GM21515 (cell line): Measurements from ENCODE around the gene C20orf96.
A peak's percentile ranks its signal among the peaks of the same experiment; 100 is the strongest.
"Not testable (repeated sequence)": the region's sequence is repeated elsewhere in the genome, so short reads cannot be mapped to it uniquely, and the experiment has no call there.

Experiments used
- ATAC-seq: cut with Tn5 transposase; IDR thresholded peaks from one replicate; pipeline ENCODE4 v1.9.1; 2021; ENCODE audit not compliant: unreplicated experiment

Gene C20orf96

GRCh38 chr20:278607-279571 is 11.7 kb downstream of the C20orf96 start:
- no peak for ATAC-seq

DNA sequence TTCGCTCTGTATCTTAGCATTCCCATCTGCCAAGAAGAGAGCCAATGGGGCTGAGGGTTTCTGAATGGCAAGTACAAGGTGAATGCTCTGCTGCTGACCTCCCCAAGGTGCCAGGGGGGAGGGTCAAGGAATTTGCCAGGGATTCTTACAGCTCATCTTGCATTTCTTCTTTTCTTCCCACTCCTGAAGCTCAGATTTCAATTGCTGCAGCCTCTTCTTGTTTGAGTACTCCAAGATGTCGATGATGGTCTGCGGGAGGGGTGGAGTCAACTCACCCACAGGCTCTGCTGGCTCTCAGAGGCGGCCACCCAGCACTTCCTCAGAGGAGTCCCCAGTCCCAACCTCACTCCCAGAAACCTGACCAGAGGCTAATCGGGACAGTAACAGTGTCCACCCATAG is 12.4 kb downstream of the C20orf96 start:
- no peak for ATAC-seq

- ATAC-seq: no peak
Measured at GRCh38 chr20:277496-277781, 13.1 kb downstream of the C20orf96 start.

DNA sequence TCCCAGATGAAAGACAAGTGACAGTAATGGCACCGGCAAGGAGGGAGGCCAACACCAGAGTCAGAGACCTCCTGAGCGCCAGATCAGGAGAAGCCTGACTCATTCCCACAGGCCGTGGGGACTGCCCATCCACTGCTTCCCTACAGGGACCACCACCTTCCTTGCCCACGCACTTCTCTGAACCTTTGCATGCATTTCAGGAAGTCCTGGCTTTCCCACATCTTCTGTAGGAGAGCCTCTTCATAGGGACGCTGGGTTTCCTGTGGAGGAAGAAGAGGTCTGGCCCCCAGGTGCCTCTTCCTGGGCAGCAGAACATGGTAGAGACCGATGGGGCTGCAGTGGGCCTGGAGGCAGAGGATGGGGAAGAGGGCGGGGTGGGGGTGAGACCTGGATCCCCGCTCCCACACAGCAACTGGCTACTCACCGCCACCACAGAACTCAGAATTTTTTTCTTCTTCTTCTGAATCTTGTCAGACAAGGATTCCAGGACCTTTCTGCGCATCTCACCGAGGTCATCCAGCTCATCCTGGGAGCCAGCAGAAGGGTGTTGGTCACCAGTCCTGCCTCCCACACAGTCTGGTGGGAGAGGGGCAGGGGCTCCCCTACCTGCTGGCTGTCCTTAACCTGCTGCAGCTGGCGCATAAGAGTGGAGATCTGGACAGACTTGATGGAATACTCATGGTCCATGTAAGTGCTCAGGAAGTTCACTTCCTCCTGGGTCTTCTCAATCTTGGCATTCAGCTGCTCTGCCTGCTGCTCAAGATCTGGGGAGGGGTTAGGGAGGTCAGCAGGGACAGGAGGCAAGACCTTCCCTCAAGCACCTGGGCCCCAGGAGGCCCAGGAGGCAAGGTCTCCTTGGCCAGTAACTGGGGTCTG is 13.7 kb downstream of the C20orf96 start:
- ATAC-seq: no peak

DNA sequence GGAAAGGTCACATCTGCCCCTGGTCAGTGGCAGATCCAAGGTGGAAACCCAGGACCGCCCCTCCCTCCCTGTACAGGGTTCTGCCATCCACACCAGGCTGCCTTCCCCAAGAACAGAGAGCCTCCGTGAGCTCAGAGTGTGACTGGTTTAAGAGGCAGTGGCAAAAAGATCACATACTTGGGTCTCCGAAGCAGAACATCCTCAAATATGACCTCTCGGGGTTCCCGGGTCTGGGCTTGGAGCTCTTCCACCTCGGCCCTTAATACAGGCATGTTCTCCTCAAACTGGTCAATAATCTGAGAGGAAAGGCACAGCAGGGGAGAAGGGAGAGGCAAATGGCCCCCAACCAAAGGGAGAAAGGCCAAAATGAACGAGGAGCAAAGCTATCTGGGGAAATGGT is 14.8 kb downstream of the C20orf96 start:
- ATAC-seq: no peak

DNA sequence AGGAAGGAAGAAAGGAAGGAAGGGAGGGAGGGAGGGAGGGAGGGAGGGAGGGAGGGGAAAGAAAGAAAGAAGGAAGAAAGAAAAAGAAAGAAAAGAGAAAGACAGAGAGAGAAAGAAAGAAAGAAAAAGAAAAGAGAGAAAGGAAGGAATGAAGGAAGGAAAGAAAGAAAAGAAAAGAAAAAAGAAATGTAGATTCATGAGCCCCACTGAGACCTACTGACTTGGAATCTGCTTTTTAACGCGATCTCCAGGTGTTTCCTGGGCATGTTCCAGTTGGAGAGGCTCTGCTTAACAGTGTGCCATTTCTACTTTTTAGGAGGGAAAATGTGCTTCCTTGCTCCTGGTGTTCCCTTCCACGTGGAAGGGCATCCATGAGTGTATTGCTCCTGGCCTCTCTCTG is 16.7 kb downstream of the C20orf96 start:
- no peak for ATAC-seq

- ATAC-seq: no peak
Measured at GRCh38 chr20:272718-273117, 17.8 kb downstream of the C20orf96 start.

DNA sequence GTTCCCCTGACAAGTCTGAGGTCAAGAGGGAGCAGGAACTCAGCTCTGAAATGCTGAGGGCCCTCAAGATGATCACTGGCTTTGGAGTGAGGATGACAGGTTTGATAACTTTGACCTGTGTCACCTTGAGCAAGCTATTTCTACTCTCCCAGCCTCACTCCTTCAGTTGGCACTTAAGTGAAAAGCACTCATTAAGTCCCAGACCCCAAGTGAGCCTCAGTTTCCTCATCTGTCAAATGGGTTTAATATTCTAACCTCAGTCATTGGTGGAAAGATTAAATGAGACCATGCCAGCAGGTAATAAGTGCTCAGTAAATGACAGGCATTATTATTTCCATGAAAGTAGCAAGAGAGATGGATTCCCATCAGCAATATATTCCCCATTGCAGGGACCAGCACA is 19.0 kb downstream of the C20orf96 start:
- ATAC-seq: no peak

GRCh38 chr20:271069-271468 is 19.5 kb downstream of the C20orf96 start:
- ATAC-seq: no peak

GRCh38 chr20:270517-270916 is 20.0 kb downstream of the C20orf96 start:
- no peak for ATAC-seq

GRCh38 chr20:266596-267562 is 23.7 kb downstream of the C20orf96 start:
- peak; percentile 87 for ATAC-seq

- no peak for ATAC-seq
Measured at GRCh38 chr20:263701-264100, 26.8 kb downstream of the C20orf96 start.

DNA sequence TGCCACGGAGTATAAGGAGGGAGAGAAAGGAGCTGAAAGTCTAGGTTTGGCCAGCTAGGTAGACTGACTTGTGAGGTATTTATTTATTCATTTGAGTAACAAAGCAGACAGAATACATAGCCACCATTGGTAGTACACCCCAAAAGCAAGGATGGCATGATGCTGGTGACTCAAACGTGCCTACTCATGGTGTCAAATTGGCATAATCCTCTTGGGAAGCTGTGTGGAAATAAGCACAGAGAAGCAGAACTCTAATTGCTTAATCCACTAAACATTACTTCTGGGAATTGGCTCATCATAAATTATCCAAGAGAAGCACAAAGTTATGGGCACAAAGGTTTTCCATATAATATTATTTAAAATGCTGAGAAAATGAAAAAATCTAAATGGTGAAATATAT is 30.6 kb downstream of the C20orf96 start:
- no peak for ATAC-seq

DNA sequence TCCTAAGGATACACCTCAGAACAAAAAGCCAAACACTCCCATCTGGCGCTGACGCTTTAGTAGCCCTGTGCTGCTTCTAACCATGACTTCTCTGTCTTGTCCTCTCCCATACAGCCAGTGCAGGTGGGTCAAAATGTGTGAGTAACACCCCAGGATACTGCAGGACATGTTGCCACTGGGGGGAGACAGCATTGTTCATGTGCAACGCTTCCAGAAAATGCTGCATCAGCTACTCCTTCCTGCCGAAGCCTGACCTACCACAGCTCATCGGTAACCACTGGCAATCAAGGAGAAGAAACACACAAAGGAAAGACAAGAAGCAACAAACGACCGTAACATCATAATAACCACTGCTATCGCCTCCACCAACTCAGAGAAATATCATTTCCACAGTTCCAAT is 31.6 kb downstream of the C20orf96 start:
- no peak for ATAC-seq

GRCh38 chr20:258269-258858 is 32.2 kb downstream of the C20orf96 start:
- ATAC-seq: no peak

- no peak for ATAC-seq
Measured at GRCh38 chr20:257419-257818, 33.1 kb downstream of the C20orf96 start, which contains the start of gene DEFB132. Gene DEFB132 (plus strand): TSS chr20:257724. CDS start chr20:257779, 55 bp downstream.

DNA sequence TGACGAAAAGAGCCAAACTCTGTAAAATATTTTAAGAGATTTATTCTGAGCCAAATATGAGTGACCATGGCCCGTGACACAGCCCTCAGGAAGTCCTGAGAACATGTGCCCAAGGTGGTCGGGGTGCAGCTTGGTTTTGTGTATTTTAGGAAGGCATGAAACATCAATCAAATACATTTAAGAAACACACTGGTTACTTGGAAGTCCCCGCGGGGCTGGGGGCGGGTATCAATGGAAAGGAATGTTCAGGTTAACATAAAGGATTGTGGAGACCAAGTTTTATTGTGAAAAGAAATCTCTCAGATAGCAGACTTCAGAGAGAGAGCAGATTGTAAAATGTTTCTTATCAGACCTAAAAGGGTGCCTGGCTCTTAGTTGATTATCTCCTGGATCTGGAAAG is 37.1 kb downstream of the C20orf96 start:
- ATAC-seq: not testable (repeated sequence)

- no peak for ATAC-seq
Measured at GRCh38 chr20:252801-253200, 37.7 kb downstream of the C20orf96 start.

DNA sequence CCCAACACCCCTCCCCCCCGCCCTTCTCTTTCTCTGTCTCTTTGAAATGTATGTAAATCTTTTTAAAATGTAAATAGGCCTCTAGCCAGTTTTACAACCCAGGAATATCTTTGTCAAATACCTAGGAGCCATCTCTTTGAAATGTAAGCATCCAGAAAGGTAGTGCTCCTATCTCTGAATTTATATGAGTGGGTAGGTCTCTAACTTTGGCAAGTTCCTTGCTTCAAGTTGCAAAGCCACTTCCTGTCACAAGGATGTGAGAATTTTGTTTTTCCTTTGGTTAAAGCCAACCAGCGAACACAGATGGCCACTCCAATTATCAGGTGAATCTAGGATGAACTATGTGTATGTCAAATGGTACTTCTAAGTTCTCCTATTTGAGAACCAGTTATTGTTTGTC is 39.2 kb downstream of the C20orf96 start:
- ATAC-seq: no peak

DNA sequence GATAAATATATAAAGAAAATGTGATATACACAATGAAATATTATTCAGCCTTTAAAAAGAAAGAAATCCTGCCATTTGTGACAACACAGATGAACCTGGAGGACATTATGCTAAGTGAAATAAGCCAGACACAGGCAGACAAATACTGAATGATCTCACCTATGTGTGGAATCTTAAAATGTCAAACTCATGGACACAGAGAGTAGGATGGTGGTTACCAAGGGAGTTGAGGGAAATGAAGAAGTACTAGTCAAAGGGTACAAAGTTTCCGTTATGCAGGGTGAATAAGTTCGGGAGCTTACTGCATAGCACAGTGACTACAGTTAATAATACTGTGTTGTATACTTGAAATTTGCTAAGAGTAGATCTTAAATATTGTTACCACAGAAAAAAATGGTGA is 47.6 kb downstream of the C20orf96 start:
- ATAC-seq: no peak
